Panc1 (cell line): ENCODE measurements around the gene RAP1GAP2. TPM values are rescaled to one million over a fixed set of nuclear protein-coding genes. Genes with fewer than 3 reads are reported as not detected.

Source experiments
- ATAC-seq: fragments of 200-7000 bp; cut with Tn5 transposase; 2 replicates; pipeline ENCODE4 v1.9.1; 2020; ENCODE audit warnings: mild to moderate bottlenecking, moderate library complexity
- BruUV-seq: library from RNA; stranded (reverse); fragments of 400-500 nt; replicated peaks from 2 replicates; lab custom pipeline; 2021; lab: Mats Ljungman, UMichigan
- CTCF ChIA-PET: fragments of 300-600 bp; sonication (Branson Sonifier 250); formaldehyde crosslinking; loops from one replicate; lab custom pipeline; 2022; ENCODE audit warnings: antibody characterized with exemption; lab: Charles Lee
- POLR2A ChIA-PET: fragments of 300-600 bp; sonication (Branson Sonifier 250); formaldehyde crosslinking; loops from one replicate; lab custom pipeline; 2022; ENCODE audit warnings: antibody characterized with exemption; lab: Charles Lee
- DNase-seq: peaks from one replicate; pipeline ENCODE4 v3.0.0-alpha.2; 2010; ENCODE audit warnings: low read depth, low spot score
- H3K27ac ChIP-seq: 2 replicates; pipeline ENCODE4 v1.5.1; 2011; ENCODE audit warnings: mild to moderate bottlenecking, low read length, inconsistent platforms
- H3K27me3 ChIP-seq: fragments of 200-500 bp; sonication (Bioruptor generic); 2 replicates; pipeline ENCODE4 v1.6.0; 2014; ENCODE audit warnings: low read length, inconsistent platforms; ENCODE audit not compliant: control insufficient read depth, insufficient read depth
- H3K36me3 ChIP-seq: fragments of 200-500 bp; sonication (Bioruptor generic); 2 replicates; pipeline ENCODE4 v1.5.1; 2014; ENCODE audit warnings: inconsistent platforms, mild to moderate bottlenecking, low read length, moderate library complexity; ENCODE audit not compliant: control insufficient read depth, insufficient read depth
- H3K4me1 ChIP-seq: 2 replicates; pipeline ENCODE4 v1.5.1; 2011; ENCODE audit warnings: inconsistent platforms, mild to moderate bottlenecking, low read length, moderate library complexity; ENCODE audit not compliant: control insufficient read depth, insufficient read depth
- H3K4me3 ChIP-seq, 2 experiments: 2 replicates each; pipeline ENCODE4 v1.5.1; 2011 to 2012; ENCODE audit warnings: low read depth in 2 of 2, low read length in 2 of 2, mild to moderate bottlenecking in 2 of 2, inconsistent platforms in 1 of 2, moderate library complexity in 1 of 2
- H3K9me3 ChIP-seq: fragments of 200-500 bp; sonication (Bioruptor generic); 2 replicates; pipeline ENCODE4 v1.5.1; 2014; ENCODE audit warnings: low read depth, mild to moderate bottlenecking, inconsistent platforms, low read length, moderate library complexity; ENCODE audit not compliant: control insufficient read depth, insufficient read depth
- POLR2AphosphoS5 ChIP-seq: IDR thresholded peaks from 2 replicates; pipeline ENCODE4 v1.6.1; 2012; ENCODE audit warnings: mild to moderate bottlenecking, low read depth, low read length, moderate library complexity
- SIN3A ChIP-seq: IDR thresholded peaks from 2 replicates; pipeline ENCODE4 v1.6.1; 2012; ENCODE audit warnings: low read depth, mild to moderate bottlenecking, low read length, moderate library complexity, borderline replicate concordance; ENCODE audit not compliant: insufficient read depth
- TCF7L2 ChIP-seq: IDR thresholded peaks from 2 replicates; pipeline ENCODE4 v1.6.1; 2011; ENCODE audit warnings: mild to moderate bottlenecking, low read depth, low read length, inconsistent platforms
- in situ Hi-C: cut with HindIII; loops from 2 replicates; pipeline ENCODE4 v1.10.0; 2016; ENCODE audit warnings: low sequenced_read_pairs, low pct_unique_long_range_greater_than_20kb
- intact Hi-C: fragments of 100-400 bp; cut with micrococcal nuclease; formaldehyde crosslinking; loops from one replicate; pipeline ENCODE4 v1.10.0; 2022; ENCODE audit not compliant: unreplicated experiment
- total RNA-seq: library from RNA; stranded (reverse); gene quantifications from one replicate; pipeline ENCODE4 v1.2.1, GENCODE V29; 2021; ENCODE audit not compliant: unreplicated experiment
- TF ChIP-seq, protein P1 (sequence below): fragments of 450-650 bp; IDR thresholded peaks from 2 replicates; pipeline ENCODE4 v1.5.1; 2017; ENCODE audit warnings: mild to moderate bottlenecking
- TF ChIP-seq, protein P2 (sequence below), 2 experiments: IDR thresholded peaks; 2 replicates each; pipeline ENCODE4 v1.6.1; 2011 to 2012; ENCODE audit warnings: low read depth in 2 of 2, control low read depth in 1 of 2, low read length in 1 of 2, mild to moderate bottlenecking in 1 of 2, moderate library complexity in 1 of 2; ENCODE audit not compliant: insufficient read depth in 1 of 2

Gene RAP1GAP2
- total RNA-seq, 1 experiment from 2014 or later, result 10.0 TPM

DNA sequence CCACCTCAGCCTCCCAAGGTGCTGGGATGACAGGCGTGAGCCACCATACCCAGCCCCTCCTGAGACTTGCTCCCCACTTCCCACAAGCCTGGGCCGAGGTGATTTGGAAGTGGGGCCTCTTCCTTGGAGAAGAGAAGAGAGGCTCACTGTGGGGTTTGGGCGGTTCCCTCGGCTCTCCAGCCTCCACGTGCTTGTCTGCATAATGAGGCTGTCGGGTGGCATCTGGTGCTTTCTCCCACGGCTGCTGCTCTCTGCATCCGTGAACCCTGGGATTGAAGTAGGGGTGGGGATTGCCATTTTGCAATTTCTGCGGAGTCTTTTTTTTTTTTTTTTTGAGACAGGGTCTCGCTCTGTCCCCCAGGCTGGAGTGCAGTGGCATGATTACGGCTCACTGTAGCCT is 101.4 kb downstream of the RAP1GAP2 start:
- ChIA-PET POLR2A (interaction anchor here (0.6 kb wide), 1 partner anchor 9 kb away, joined by 3 read pairs; no protein-coding TSS in a partner anchor), CTCF (no interaction called here)
- in situ Hi-C loops, result no loop called here
- no peaks in the 10 kb centered on the region for H3K36me3 ChIP-seq
- no TSS peak for BruUV-seq
- no peaks in the 10 kb centered on the region for H3K9me3 ChIP-seq
- intact Hi-C loops, result no loop called here
- H3K27ac ChIP-seq, result no peak overlapping the region
- no peak overlapping the region for H3K4me3 ChIP-seq
- H3K4me1 ChIP-seq, result peaks cover 3% of the 10 kb centered on the region; the same call in 1 of the 2 replicates
- ATAC-seq (no peak), DNase-seq (no peak)
- H3K27me3 ChIP-seq, result no peaks in the 10 kb centered on the region
- TF ChIP-seq POLR2AphosphoS5, result no peak

DNA sequence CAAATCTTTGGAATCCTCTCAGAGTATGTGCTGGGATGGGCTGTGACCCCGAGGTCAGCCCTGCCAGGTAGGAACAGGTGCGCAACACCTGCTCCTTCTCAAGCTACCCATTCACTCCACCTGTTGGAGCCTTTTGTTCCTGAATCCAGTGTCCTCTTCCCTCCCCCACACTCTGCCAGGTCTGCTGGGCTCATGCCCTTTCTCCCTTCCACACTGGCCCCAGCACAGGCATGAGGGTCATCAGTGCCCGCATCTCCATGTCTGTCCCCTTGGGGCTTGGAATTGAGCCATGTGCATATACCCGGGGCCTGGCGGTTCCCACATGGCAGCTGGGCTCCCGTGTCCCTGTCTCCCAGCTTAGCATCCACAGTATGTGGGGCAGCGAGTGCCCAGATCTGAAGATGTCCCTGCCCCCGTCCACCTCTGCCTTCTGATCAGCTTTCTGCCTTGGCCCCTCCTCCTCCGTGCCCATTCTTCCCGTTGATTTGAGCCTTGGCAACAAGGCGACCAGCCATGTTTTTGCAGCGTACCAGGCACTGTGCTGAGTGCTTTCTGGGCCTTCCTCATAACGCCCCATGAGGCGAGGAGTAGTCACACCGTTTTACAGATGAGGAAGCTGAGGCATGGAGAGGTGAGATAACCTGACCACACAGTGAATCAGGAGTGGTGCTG is 102.2 kb downstream of the RAP1GAP2 start:
- no TSS peak for BruUV-seq
- no peak for DNase-seq
- Histone ChIP-seq H3K4me3 (no peak overlapping the region), H3K4me1 (no peaks in the 10 kb centered on the region), H3K9me3 (no peaks in the 10 kb centered on the region), H3K27me3 (no peaks in the 10 kb centered on the region), H3K36me3 (no peaks in the 10 kb centered on the region), H3K27ac (no peak overlapping the region)
- ATAC-seq, result no peak
- in situ Hi-C loops, result no loop called here
- CTCF ChIA-PET, result interaction anchor here (0.6 kb wide), 1 partner anchor 40 kb away, joined by 9 read pairs; no protein-coding TSS in a partner anchor
- TF ChIP-seq, protein P1, sequence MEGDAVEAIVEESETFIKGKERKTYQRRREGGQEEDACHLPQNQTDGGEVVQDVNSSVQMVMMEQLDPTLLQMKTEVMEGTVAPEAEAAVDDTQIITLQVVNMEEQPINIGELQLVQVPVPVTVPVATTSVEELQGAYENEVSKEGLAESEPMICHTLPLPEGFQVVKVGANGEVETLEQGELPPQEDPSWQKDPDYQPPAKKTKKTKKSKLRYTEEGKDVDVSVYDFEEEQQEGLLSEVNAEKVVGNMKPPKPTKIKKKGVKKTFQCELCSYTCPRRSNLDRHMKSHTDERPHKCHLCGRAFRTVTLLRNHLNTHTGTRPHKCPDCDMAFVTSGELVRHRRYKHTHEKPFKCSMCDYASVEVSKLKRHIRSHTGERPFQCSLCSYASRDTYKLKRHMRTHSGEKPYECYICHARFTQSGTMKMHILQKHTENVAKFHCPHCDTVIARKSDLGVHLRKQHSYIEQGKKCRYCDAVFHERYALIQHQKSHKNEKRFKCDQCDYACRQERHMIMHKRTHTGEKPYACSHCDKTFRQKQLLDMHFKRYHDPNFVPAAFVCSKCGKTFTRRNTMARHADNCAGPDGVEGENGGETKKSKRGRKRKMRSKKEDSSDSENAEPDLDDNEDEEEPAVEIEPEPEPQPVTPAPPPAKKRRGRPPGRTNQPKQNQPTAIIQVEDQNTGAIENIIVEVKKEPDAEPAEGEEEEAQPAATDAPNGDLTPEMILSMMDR, result no peak
- intact Hi-C loops, result no loop called here
- POLR2A ChIA-PET, result interaction anchor here (0.6 kb wide), 1 partner anchor 8 kb away, joined by 3 read pairs; no protein-coding TSS in a partner anchor

DNA sequence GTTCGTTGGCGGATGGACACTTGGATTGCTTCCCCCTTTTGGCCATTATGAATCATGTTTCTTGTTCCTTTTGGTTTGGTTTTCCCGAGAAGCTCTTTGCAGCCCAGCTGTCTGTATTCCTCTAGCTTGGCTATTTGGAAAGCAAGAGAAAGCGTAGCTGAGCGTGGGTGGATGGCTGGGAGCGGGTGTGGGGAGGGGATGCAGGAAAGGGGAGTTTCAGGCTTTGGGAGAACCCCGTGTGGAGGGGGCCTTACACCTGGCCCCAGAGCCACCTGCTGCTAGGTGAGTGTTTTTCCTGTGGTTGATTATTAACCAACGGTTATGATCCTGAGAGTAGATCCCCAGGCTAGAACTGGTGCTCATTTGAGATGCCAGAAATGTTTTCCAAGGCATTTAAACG is 103.7 kb downstream of the RAP1GAP2 start:
- POLR2A ChIA-PET, result no interaction called here
- intact Hi-C loops (no loop called here), in situ Hi-C loops (no loop called here)
- no peaks in the 10 kb centered on the region for H3K4me1 ChIP-seq
- no peaks in the 10 kb centered on the region for H3K9me3 ChIP-seq
- BruUV-seq, result no TSS peak
- TF ChIP-seq POLR2AphosphoS5 (no peak), SIN3A (no peak), TCF7L2 (no peak)
- TF ChIP-seq, protein P2, sequence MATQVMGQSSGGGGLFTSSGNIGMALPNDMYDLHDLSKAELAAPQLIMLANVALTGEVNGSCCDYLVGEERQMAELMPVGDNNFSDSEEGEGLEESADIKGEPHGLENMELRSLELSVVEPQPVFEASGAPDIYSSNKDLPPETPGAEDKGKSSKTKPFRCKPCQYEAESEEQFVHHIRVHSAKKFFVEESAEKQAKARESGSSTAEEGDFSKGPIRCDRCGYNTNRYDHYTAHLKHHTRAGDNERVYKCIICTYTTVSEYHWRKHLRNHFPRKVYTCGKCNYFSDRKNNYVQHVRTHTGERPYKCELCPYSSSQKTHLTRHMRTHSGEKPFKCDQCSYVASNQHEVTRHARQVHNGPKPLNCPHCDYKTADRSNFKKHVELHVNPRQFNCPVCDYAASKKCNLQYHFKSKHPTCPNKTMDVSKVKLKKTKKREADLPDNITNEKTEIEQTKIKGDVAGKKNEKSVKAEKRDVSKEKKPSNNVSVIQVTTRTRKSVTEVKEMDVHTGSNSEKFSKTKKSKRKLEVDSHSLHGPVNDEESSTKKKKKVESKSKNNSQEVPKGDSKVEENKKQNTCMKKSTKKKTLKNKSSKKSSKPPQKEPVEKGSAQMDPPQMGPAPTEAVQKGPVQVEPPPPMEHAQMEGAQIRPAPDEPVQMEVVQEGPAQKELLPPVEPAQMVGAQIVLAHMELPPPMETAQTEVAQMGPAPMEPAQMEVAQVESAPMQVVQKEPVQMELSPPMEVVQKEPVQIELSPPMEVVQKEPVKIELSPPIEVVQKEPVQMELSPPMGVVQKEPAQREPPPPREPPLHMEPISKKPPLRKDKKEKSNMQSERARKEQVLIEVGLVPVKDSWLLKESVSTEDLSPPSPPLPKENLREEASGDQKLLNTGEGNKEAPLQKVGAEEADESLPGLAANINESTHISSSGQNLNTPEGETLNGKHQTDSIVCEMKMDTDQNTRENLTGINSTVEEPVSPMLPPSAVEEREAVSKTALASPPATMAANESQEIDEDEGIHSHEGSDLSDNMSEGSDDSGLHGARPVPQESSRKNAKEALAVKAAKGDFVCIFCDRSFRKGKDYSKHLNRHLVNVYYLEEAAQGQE (IDR thresholded peaks at IDR 0.05; ENCODE audit: insufficient read depth in 1 of 2, low read depth in 2 of 2, low read length in 1 of 2), result no peak
- TF ChIP-seq, protein P1, result no peak
- H3K4me3 ChIP-seq, result no peak overlapping the region
- no peaks in the 10 kb centered on the region for H3K27me3 ChIP-seq
- no peaks in the 10 kb centered on the region for H3K36me3 ChIP-seq
- DNase-seq (no peak), ATAC-seq (no peak)
- no peak overlapping the region for H3K27ac ChIP-seq
- CTCF ChIA-PET, result interaction anchor here (0.6 kb wide), 1 partner anchor 27 kb away, joined by 3 read pairs; no protein-coding TSS in a partner anchor
